ENCODE data around the gene SH3RF1.

- TF ChIP-seq RAD21 (CRISPR knock-in tag; IDR thresholded peaks at IDR 0.05) (no peak), PRDM15 (CRISPR knock-in tag; IDR thresholded peaks at IDR 0.05) (no peak), CEBPB (IDR thresholded peaks at IDR 0.05; ENCODE audit: borderline replicate concordance, low read depth, low read length) (no peak), ZFYVE20 (CRISPR knock-in tag; IDR thresholded peaks at IDR 0.05; ENCODE audit: borderline replicate concordance, low read depth) (no peak)
These were observed 118.7 kb downstream of the SH3RF1 start for GRCh38 chr4:169152098-169152497.

Measured in HepG2 (cell line).